Hepatocyte (in vitro differentiated cells): ENCODE data around the gene SYNE2. TPM values are rescaled to one million over a fixed set of nuclear protein-coding genes. Genes with fewer than 3 reads are reported as not detected.

Experiments used
- DNase-seq: peaks from one replicate; pipeline ENCODE4 v3.0.0-alpha.2; 2016; ENCODE audit warnings: low spot score
- H2AFZ ChIP-seq: fragments of 200-600 bp; sonication (generic); 2 replicates; pipeline ENCODE4 v1.6.0; 2016; ENCODE audit warnings: antibody characterized with exemption, mild to moderate bottlenecking
- H3K27ac ChIP-seq: fragments of 200-600 bp; sonication (generic); 2 replicates; pipeline ENCODE4 v1.5.1; 2016; ENCODE audit warnings: mild to moderate bottlenecking
- H3K27me3 ChIP-seq: fragments of 200-600 bp; sonication (generic); 2 replicates; pipeline ENCODE4 v1.6.1; 2016
- H3K36me3 ChIP-seq: fragments of 200-600 bp; sonication (generic); replicated peaks from 2 replicates; pipeline ENCODE4 v1.5.1; 2016; ENCODE audit warnings: low read depth; ENCODE audit not compliant: insufficient read depth
- H3K4me1 ChIP-seq: fragments of 200-600 bp; sonication (generic); 2 replicates; pipeline ENCODE4 v1.5.1; 2016; ENCODE audit warnings: mild to moderate bottlenecking, moderate library complexity; ENCODE audit not compliant: insufficient read depth
- H3K4me2 ChIP-seq: fragments of 200-600 bp; sonication (generic); 2 replicates; pipeline ENCODE4 v1.6.0; 2016
- H3K4me3 ChIP-seq: fragments of 200-600 bp; sonication (generic); 2 replicates; pipeline ENCODE4 v1.5.1; 2016; ENCODE audit warnings: mild to moderate bottlenecking
- H3K79me2 ChIP-seq: fragments of 200-600 bp; sonication (generic); 2 replicates; pipeline ENCODE4 v1.6.0; 2017; ENCODE audit warnings: mild to moderate bottlenecking
- H3K9me2 ChIP-seq: fragments of 200-600 bp; sonication (generic); replicated peaks from 2 replicates; pipeline ENCODE4 v1.6.0; 2017; ENCODE audit warnings: mild to moderate bottlenecking; ENCODE audit not compliant: insufficient read depth
- H3K9me3 ChIP-seq: fragments of 200-600 bp; sonication (generic); 2 replicates; pipeline ENCODE4 v1.5.1; 2016; ENCODE audit warnings: low read depth, mild to moderate bottlenecking
- H4K20me1 ChIP-seq: fragments of 200-600 bp; sonication (generic); 2 replicates; pipeline ENCODE4 v1.6.0; 2016; ENCODE audit warnings: mild to moderate bottlenecking; ENCODE audit not compliant: insufficient read depth, poor library complexity, severe bottlenecking
- CTCF ChIP-seq: fragments of 200-600 bp; sonication (generic); IDR thresholded peaks from 2 replicates; pipeline ENCODE4 v1.5.1; 2016; ENCODE audit warnings: antibody characterized with exemption, mild to moderate bottlenecking; ENCODE audit not compliant: poor library complexity
- EZH2 ChIP-seq: fragments of 200-600 bp; sonication (generic); IDR thresholded peaks from 2 replicates; pipeline ENCODE4 v1.6.1; 2016; ENCODE audit warnings: antibody characterized with exemption, mild to moderate bottlenecking, borderline replicate concordance
- EZH2phosphoT487 ChIP-seq: fragments of 200-600 bp; sonication (generic); IDR thresholded peaks from one replicate; pipeline ENCODE4 v1.6.1; 2018; ENCODE audit warnings: antibody characterized with exemption, mild to moderate bottlenecking, low read depth, moderate library complexity; ENCODE audit not compliant: unreplicated experiment, severe bottlenecking
- WGBS: methylation state at CpG from one replicate; pipeline ENCODE4 v1.1.6; 2016; ENCODE audit warnings: low lambda C conversion rate; ENCODE audit errors: missing lambda C conversion rate; 5-methylcytosine and 5-hydroxymethylcytosine counted together
- polyA plus RNA-seq: library from polyadenylated mRNA; unstranded; fragments of >200 nt; fragmentation: Nextera tagmentation; extraction: Ambion mirVana; gene quantifications from 2 replicates; pipeline ENCODE4 v1.2.1, GENCODE V29; 2016
- total RNA-seq: library from RNA; depleted of rRNA; stranded (reverse); fragments of >200 nt; gene quantifications from 2 replicates; pipeline ENCODE4 v1.2.3, GENCODE V29; 2014

The SYNE2 gene
- total and polyA plus RNA-seq, 2 experiments from 2014 or later = 21.0 to 58.6 TPM

GRCh38 chr14:64119980-64120379 is 267.2 kb downstream of the SYNE2 start:
- DNase-seq = no peak
- Histone ChIP-seq H3K27ac (no peak overlapping the region), H3K9me3 (no peaks in the 10 kb centered on the region), H3K4me2 (no peak overlapping the region), H3K9me2 (no peaks in the 10 kb centered on the region), H3K4me1 (no peaks in the 10 kb centered on the region), H4K20me1 (no peaks in the 10 kb centered on the region), H3K4me3 (no peak overlapping the region), H3K27me3 (no peaks in the 10 kb centered on the region), H3K36me3 (no peaks in the 10 kb centered on the region), H3K79me2 (no peaks in the 10 kb centered on the region), H2AFZ (no peak overlapping the region)
- TF ChIP-seq EZH2 (no peak), CTCF (no peak), EZH2phosphoT487 (no peak)

- H3K27me3 ChIP-seq = no peaks in the 10 kb centered on the region
- no peak overlapping the region for H3K4me2 ChIP-seq
- H3K27ac ChIP-seq = no peak overlapping the region
- H3K36me3 ChIP-seq = no peaks in the 10 kb centered on the region
- H3K9me2 ChIP-seq = no peaks in the 10 kb centered on the region
- no peak overlapping the region for H2AFZ ChIP-seq
- H3K4me1 ChIP-seq = no peaks in the 10 kb centered on the region
- no peak overlapping the region for H3K4me3 ChIP-seq
- DNase-seq = no peak
- H3K9me3 ChIP-seq = no peaks in the 10 kb centered on the region
- no peaks in the 10 kb centered on the region for H4K20me1 ChIP-seq
- WGBS = 90% methylated on average over 5 of the region's 5 CpGs
- no peak for TF ChIP-seq CTCF
- TF ChIP-seq EZH2phosphoT487 = no peak
- no peak for TF ChIP-seq EZH2
- no peaks in the 10 kb centered on the region for H3K79me2 ChIP-seq
These were observed 270.5 kb downstream of the SYNE2 start for GRCh38 chr14:64123241-64123822.

- WGBS = 91% methylated on average over 2 of the region's 2 CpGs
- no peaks in the 10 kb centered on the region for H4K20me1 ChIP-seq
- H3K27me3 ChIP-seq = no peaks in the 10 kb centered on the region
- H3K4me1 ChIP-seq = no peaks in the 10 kb centered on the region
- H3K79me2 ChIP-seq = no peaks in the 10 kb centered on the region
- no peaks in the 10 kb centered on the region for H3K36me3 ChIP-seq
- DNase-seq = no peak
- H3K4me3 ChIP-seq = no peak overlapping the region
- H3K9me2 ChIP-seq = no peaks in the 10 kb centered on the region
- TF ChIP-seq CTCF (no peak), EZH2phosphoT487 (no peak), EZH2 (no peak)
- H3K9me3 ChIP-seq = no peaks in the 10 kb centered on the region
- no peak overlapping the region for H2AFZ ChIP-seq
- no peak overlapping the region for H3K4me2 ChIP-seq
- H3K27ac ChIP-seq = no peak overlapping the region
These were observed 272.5 kb downstream of the SYNE2 start for GRCh38 chr14:64125270-64125669.

- Histone ChIP-seq H3K9me2 (no peaks in the 10 kb centered on the region), H4K20me1 (no peaks in the 10 kb centered on the region), H3K79me2 (no peaks in the 10 kb centered on the region), H3K4me1 (no peaks in the 10 kb centered on the region), H3K4me2 (no peak overlapping the region), H3K36me3 (no peaks in the 10 kb centered on the region), H3K9me3 (no peaks in the 10 kb centered on the region), H3K27me3 (no peaks in the 10 kb centered on the region), H2AFZ (no peak overlapping the region), H3K27ac (no peak overlapping the region), H3K4me3 (no peak overlapping the region)
- no peak for TF ChIP-seq CTCF
- no peak for TF ChIP-seq EZH2phosphoT487
- TF ChIP-seq EZH2 = no peak
- WGBS = 97% methylated on average over 6 of the region's 6 CpGs
- no peak for DNase-seq
These were observed 273.7 kb downstream of the SYNE2 start for GRCh38 chr14:64126548-64126947.
